Stimulated activated CD4-positive, alpha-beta T cell treated with anti-CD3 and anti-CD28 coated beads, Interleukin-4, amount 100 ng/mL, for 1 hour (primary cell): ENCODE data around the gene JPT2.

ENCODE experiments used
- DNase-seq: peaks from one replicate; pipeline ENCODE4 v3.0.0-alpha.2; 2020

Gene JPT2

DNA sequence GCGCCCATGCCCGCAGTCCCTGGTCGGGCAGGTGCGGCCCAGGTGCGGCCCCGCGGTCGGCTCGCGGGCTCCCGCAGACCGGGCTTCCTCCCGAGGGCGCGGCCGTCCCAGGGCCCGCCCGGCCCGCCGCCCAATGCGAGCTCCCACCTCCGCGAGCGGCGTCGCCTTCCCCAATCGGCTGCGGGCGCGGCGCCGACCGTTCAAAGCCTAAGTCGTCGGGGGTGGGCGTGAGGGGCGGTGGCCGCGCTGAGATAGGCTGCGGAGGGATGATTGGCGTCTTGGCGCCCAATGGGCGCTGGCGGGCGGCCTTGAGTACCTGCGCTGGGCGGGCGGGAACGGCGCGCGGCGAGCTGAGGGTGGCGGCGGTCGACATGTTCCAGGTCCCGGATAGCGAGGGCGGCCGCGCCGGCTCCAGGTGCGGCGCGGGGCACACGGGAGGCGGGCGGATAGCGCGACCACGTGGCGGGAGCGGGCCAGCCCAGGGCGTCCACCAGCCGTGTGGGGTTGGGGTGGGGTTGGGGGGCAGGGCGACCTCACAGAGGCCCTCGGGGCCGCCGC is at the start of gene JPT2:
Gene JPT2, plus strand, starts transcription at position 338 of the 558 bp plus-strand sequence. Its CDS starts 34 bp downstream, at position 372.
- peak; percentile 97 for DNase-seq

GRCh38 chr16:1630450-1631213 is 47.4 kb upstream of the JPT2 start:
- no peak for DNase-seq

- DNase-seq = no peak
These were observed 46.8 kb upstream of the JPT2 start for GRCh38 chr16:1631230-1631629.

GRCh38 chr16:1631931-1632637 is 46.0 kb upstream of the JPT2 start:
- no peak for DNase-seq

- no peak for DNase-seq
These were observed 45.5 kb upstream of the JPT2 start for GRCh38 chr16:1632638-1632970.

DNA sequence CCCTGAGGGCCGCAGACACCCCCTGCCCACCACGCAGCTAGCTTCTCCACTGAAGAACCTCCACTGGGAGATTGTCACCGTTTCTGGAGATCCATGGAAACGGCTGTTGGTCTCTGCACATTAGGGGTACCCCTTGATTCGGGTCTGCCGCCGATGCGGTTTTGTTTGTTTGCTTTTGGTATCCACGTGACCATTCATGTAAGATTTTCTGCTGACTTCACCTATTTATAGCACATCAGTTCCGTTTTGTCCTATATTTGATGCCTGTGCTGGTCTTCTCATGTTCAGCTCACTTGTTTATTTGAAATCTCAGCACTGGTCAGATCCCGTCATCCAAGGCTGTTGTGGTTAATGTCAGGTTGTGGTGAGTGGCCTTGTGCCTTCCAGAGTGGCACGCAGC is 44.8 kb upstream of the JPT2 start:
- no peak for DNase-seq

- DNase-seq = no peak
These were observed 43.5 kb upstream of the JPT2 start for GRCh38 chr16:1634541-1634940.

- no peak for DNase-seq
These were observed 43.0 kb upstream of the JPT2 start for GRCh38 chr16:1635070-1635469.

GRCh38 chr16:1637526-1637925 is 40.6 kb upstream of the JPT2 start:
- DNase-seq = no peak

GRCh38 chr16:1638757-1639156 is 39.3 kb upstream of the JPT2 start:
- DNase-seq = no peak

DNA sequence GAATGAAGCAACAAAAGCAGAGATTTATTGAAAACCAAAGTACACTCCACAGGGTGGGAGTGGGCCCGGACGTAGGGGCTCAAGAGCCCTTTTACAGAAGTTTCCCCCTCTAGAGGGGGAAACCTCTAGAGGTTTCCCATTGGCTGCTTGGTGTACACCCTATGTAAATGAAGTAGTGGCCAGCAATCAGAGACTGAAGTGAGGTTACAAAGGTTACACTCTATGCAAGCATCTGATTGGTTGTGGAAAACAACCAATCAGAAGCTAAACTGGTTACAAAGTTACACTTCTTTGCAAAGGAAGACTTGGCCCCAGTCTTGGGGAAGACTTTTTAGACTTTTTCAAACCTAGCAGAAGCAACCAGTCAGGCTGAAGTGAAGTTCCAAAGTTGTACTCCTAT is 38.8 kb upstream of the JPT2 start:
- no peak for DNase-seq

- DNase-seq = no peak
These were observed 38.2 kb upstream of the JPT2 start for GRCh38 chr16:1639860-1640259.

- DNase-seq = no peak
These were observed 37.7 kb upstream of the JPT2 start for GRCh38 chr16:1640261-1640941.

DNA sequence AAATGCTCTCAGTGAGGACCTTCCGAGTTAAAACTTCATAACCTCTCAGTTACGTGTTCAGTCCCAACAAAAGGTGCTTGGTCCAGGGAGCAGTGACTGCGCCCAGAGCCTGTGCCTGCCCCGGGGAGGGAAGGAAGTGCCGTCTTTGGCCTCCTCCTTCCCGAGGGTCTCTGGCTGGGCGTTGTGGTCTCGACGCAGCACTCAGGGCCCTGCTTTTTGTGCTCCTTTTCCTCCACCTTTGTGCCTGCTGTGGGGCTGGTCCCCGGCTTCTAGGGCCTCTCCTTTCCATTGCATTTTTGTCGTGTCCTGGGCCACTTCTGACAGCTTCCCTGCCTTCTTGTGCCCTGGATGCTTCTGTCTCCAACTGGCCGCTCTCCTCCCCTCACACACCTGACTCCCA is 36.8 kb upstream of the JPT2 start:
- DNase-seq = no peak

GRCh38 chr16:1642148-1642547 is 35.9 kb upstream of the JPT2 start:
- no peak for DNase-seq

DNA sequence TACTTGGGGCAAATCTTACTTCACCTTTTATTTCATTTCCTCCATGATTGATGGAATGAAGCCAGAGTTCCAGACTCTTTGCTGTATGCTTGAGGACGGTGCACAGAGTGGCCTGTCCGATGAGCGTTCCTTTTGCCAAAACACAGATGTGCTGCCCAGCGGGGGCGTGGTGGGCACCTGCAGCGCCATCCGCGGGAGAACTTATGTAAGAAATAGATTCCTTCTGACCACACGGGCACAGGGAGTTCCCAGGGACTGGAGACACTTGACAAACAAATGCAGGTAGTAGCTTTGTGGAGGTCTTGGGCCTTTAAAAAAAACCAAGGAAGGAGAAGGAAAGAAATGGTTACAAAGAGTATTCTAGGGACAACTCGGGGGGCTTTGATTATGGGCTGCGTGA is 35.3 kb upstream of the JPT2 start:
- DNase-seq = no peak

DNA sequence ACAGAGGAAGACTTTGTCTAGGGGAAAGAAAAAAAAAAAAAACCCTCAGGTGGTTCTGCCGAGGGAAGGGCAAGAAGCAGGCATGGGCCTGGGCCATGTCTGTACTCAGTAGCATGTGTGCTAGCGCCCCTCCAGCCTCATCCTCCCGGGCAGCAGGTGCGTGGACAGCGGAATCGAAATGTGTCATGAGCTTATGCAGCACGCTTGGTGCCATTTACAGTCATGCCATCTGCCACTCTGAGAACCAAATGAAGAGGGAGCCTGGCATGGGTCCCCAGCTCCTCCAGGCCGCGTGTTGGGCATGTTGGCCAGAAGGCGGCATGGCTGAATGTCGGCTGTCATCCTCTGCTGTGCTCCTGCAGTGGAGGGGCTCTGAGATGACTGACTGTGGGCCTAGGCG is 34.6 kb upstream of the JPT2 start:
- no peak for DNase-seq

- peak; percentile 24 for DNase-seq
These were observed 32.1 kb upstream of the JPT2 start for GRCh38 chr16:1645914-1646525.

GRCh38 chr16:1647856-1648255 is 30.2 kb upstream of the JPT2 start:
- no peak for DNase-seq

- no peak for DNase-seq
These were observed 27.9 kb upstream of the JPT2 start for GRCh38 chr16:1650131-1650530.

DNA sequence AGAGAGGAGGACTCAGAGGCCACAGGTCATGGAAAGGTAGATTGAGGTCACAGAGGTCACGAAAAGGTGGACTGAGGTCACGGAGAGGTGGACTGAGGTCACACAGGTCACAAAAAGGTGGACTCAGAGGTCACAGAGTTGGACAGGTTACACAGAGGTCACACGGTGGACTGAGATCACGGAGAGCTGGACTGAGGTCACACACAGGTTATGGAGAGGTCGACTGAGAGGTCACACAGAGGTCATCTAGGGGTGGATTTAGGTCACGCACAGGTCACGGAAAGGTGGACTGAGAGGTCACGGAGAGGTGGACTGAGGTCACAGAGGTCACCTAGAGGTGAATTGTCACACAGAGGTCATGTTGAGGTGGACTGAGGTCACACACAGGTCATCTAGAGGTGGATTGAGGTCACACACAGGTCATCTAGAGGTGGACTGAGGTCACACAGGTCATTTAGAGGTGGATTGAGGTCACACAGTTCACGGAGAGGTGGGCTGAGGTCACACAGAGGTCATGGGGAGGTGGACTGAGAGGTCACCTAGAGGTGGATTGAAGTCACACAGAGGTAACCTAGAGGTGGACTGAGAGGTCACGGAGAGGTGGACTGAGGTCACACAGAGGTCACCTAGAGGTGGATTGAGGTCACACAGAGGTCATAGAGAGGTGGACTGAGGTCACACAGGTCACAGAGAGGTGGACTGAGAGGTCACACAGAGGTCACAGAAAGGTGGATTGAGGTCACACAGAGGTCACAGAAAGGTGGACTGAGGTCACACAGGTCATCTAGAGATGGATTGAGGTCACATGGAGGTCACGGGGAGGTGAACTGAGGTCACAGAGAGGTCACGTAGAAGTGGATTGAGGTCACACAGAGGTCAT is 26.7 kb upstream of the JPT2 start:
- DNase-seq = no peak

GRCh38 chr16:1651974-1652312 is 26.1 kb upstream of the JPT2 start:
- DNase-seq = no peak
